ENCODE measurements around the gene KRT71. TPM values are rescaled to one million over a fixed set of nuclear protein-coding genes. Genes with fewer than 3 reads are reported as not detected.

Gene KRT71
- total RNA-seq, 2 experiments from 2014 or later, result not detected

GRCh38 chr12:52558781-52559445, 6.0 kb upstream of the KRT71 start:
- BruUV-seq (replicated peaks), result no TSS peak
- Histone ChIP-seq H3K36me3 (ENCODE audit: insufficient read depth, low read length) (no peaks in the 10 kb centered on the region), H3K79me2 (ENCODE audit: insufficient read depth, low read depth, low read length) (no peaks in the 10 kb centered on the region), H3K4me2 (ENCODE audit: low read length) (no peak overlapping the region), H3K4me3 (ENCODE audit: low read depth, low read length, poor library complexity, severe bottlenecking) (no peak overlapping the region), H2AFZ (ENCODE audit: low read length) (no peak overlapping the region), H4K20me1 (ENCODE audit: insufficient read depth, low read length) (no peaks in the 10 kb centered on the region), H3K4me1 (ENCODE audit: insufficient read depth, low read length, poor library complexity, severe bottlenecking) (no peaks in the 10 kb centered on the region), H3K27ac (ENCODE audit: low read depth, low read length, poor library complexity, severe bottlenecking) (no peak overlapping the region), H3K9me2 (ENCODE audit: insufficient read depth, low read length) (no peaks in the 10 kb centered on the region), H3K9me3 (ENCODE audit: low read length) (no peaks in the 10 kb centered on the region)
- intact Hi-C loops (cut with micrococcal nuclease; ENCODE audit: unreplicated experiment), result no loop called here
- TF ChIP-seq EZH2phosphoT487 (IDR thresholded peaks at IDR 0.05; ENCODE audit: borderline replicate concordance, low read depth, low read length), result no peak
- TF ChIP-seq CTCF (conservative IDR thresholded peaks at IDR 0.05; ENCODE audit: low read length), result no peak
- POLR2A ChIA-PET, result no interaction called here
- CTCF ChIA-PET (ENCODE audit: unreplicated experiment), result no interaction called here
- no peak for DNase-seq (ENCODE audit: low spot score)

GRCh38 chr12:52557476-52557875, 4.5 kb upstream of the KRT71 start:
- POLR2A ChIA-PET, result no interaction called here
- H3K4me3 ChIP-seq (ENCODE audit: low read depth, low read length, poor library complexity, severe bottlenecking), result no peak overlapping the region

More at GRCh38 chr12:52557476-52557875, 4.5 kb upstream of the KRT71 start:
- no peaks in the 10 kb centered on the region for H3K9me2 ChIP-seq (ENCODE audit: insufficient read depth, low read length)
- H3K36me3 ChIP-seq (ENCODE audit: insufficient read depth, low read length), result no peaks in the 10 kb centered on the region
- no peak for DNase-seq (ENCODE audit: low spot score)
- no peak overlapping the region for H3K4me2 ChIP-seq (ENCODE audit: low read length)
- H3K27ac ChIP-seq (ENCODE audit: low read depth, low read length, poor library complexity, severe bottlenecking), result no peak overlapping the region
- no peaks in the 10 kb centered on the region for H3K4me1 ChIP-seq (ENCODE audit: insufficient read depth, low read length, poor library complexity, severe bottlenecking)
- intact Hi-C loops (cut with micrococcal nuclease; ENCODE audit: unreplicated experiment), result no loop called here
- no TSS peak for BruUV-seq (replicated peaks)
- no peaks in the 10 kb centered on the region for H3K9me3 ChIP-seq (ENCODE audit: low read length)
- TF ChIP-seq EZH2phosphoT487 (IDR thresholded peaks at IDR 0.05; ENCODE audit: borderline replicate concordance, low read depth, low read length) (no peak), CTCF (conservative IDR thresholded peaks at IDR 0.05; ENCODE audit: low read length) (no peak)
- no peaks in the 10 kb centered on the region for H4K20me1 ChIP-seq (ENCODE audit: insufficient read depth, low read length)
- CTCF ChIA-PET (ENCODE audit: unreplicated experiment), result no interaction called here
- H2AFZ ChIP-seq (ENCODE audit: low read length), result no peak overlapping the region
- no peaks in the 10 kb centered on the region for H3K79me2 ChIP-seq (ENCODE audit: insufficient read depth, low read depth, low read length)
